HG02798 (cell line): Measurements from ENCODE around the gene TSC1.

Source experiments
- ATAC-seq: cut with Tn5 transposase; IDR thresholded peaks from one replicate; pipeline ENCODE4 v1.9.1; 2021; ENCODE audit warnings: mild to moderate bottlenecking; ENCODE audit not compliant: unreplicated experiment, poor library complexity

TSC1 gene

GRCh38 chr9:132894862-132895835, 49.3 kb downstream of the TSC1 start:
- no peak for ATAC-seq

- no peak for ATAC-seq
Observed at GRCh38 chr9:132894346-132894745, 50.1 kb downstream of the TSC1 start.

GRCh38 chr9:132892400-132892799, 52.0 kb downstream of the TSC1 start:
- no peak for ATAC-seq

GRCh38 chr9:132888151-132888550, 56.3 kb downstream of the TSC1 start:
- no peak for ATAC-seq

- no peak for ATAC-seq
Observed at GRCh38 chr9:132887181-132888120, 57.0 kb downstream of the TSC1 start.

GRCh38 chr9:132886334-132886725, 58.1 kb downstream of the TSC1 start:
- ATAC-seq: no peak

GRCh38 chr9:132885720-132886333, 58.6 kb downstream of the TSC1 start:
- ATAC-seq: no peak

GRCh38 chr9:132883349-132884294, 60.8 kb downstream of the TSC1 start:
- ATAC-seq: no peak

- ATAC-seq: no peak
Observed at GRCh38 chr9:132882616-132883015, 61.8 kb downstream of the TSC1 start.

GRCh38 chr9:132881826-132882225, 62.6 kb downstream of the TSC1 start:
- no peak for ATAC-seq

- no peak for ATAC-seq
Observed at GRCh38 chr9:132880324-132880661, 64.1 kb downstream of the TSC1 start.

- ATAC-seq: no peak
Observed at GRCh38 chr9:132879457-132880323, 64.7 kb downstream of the TSC1 start.

- ATAC-seq: no peak
Observed at GRCh38 chr9:132878695-132879456, 65.5 kb downstream of the TSC1 start, which contains the start of gene SPACA9. SPACA9 (plus strand) TSS chr9:132878898; CDS start chr9:132883948, 5,050 bp downstream.

GRCh38 chr9:132877824-132878694, 66.4 kb downstream of the TSC1 start, which contains the start of gene AK8:
AK8 (minus strand) TSS chr9:132878284; CDS start chr9:132878255, 29 bp downstream.
- ATAC-seq: peak; percentile 87

GRCh38 chr9:132877458-132877823, 67.0 kb downstream of the TSC1 start:
- no peak for ATAC-seq

GRCh38 chr9:132876849-132877248, 67.6 kb downstream of the TSC1 start:
- no peak for ATAC-seq

- no peak for ATAC-seq
Observed at GRCh38 chr9:132875159-132875558, 69.3 kb downstream of the TSC1 start.
